OCI-LY7 (cell line): ENCODE results near the gene GLRX5. TPM values are rescaled to one million over a fixed set of nuclear protein-coding genes. Genes with fewer than 3 reads are reported as not detected.

Source experiments
- BruUV-seq: library from RNA; stranded (reverse); fragments of 400-500 nt; replicated peaks from 2 replicates; lab custom pipeline; 2021; lab: Mats Ljungman, UMichigan
- CTCF ChIA-PET: fragments of 300-600 bp; sonication (Branson Sonifier 250); formaldehyde crosslinking; loops from one replicate; lab custom pipeline; 2022; ENCODE audit warnings: antibody characterized with exemption; ENCODE audit not compliant: unreplicated experiment; lab: Charles Lee
- POLR2A ChIA-PET: fragments of 300-600 bp; sonication (Branson Sonifier 250); formaldehyde crosslinking; loops from one replicate; lab custom pipeline; 2022; ENCODE audit warnings: antibody characterized with exemption; lab: Charles Lee
- DNase-seq: peaks from one replicate; pipeline ENCODE4 v3.0.0-alpha.2; 2015; ENCODE audit warnings: low spot score
- H2AFZ ChIP-seq: fragments of 200-600 bp; sonication (generic), shearing (Covaris generic); 2 replicates; pipeline ENCODE4 v1.6.1; 2014; ENCODE audit warnings: mild to moderate bottlenecking, antibody characterized with exemption, low read length, moderate library complexity
- H3K27ac ChIP-seq: fragments of 200-600 bp; sonication (generic); 2 replicates; pipeline ENCODE4 v1.5.1; 2014; ENCODE audit warnings: mixed run types, low read depth, mild to moderate bottlenecking, moderate library complexity, low read length, inconsistent platforms; ENCODE audit not compliant: poor library complexity, severe bottlenecking
- H3K36me3 ChIP-seq: fragments of 200-600 bp; sonication (generic); 2 replicates; pipeline ENCODE4 v1.6.1; 2014; ENCODE audit warnings: mild to moderate bottlenecking, antibody characterized with exemption, low read length, moderate library complexity, mixed read lengths; ENCODE audit not compliant: insufficient read depth
- H3K4me1 ChIP-seq: fragments of 200-600 bp; sonication (generic); 2 replicates; pipeline ENCODE4 v1.5.1; 2014; ENCODE audit warnings: mild to moderate bottlenecking, low read length; ENCODE audit not compliant: insufficient read depth, poor library complexity, severe bottlenecking
- H3K4me2 ChIP-seq: fragments of 200-600 bp; sonication (generic); 2 replicates; pipeline ENCODE4 v1.6.1; 2014; ENCODE audit warnings: mild to moderate bottlenecking, low read length
- H3K4me3 ChIP-seq: fragments of 200-600 bp; sonication (generic); 2 replicates; pipeline ENCODE4 v1.5.1; 2014; ENCODE audit warnings: mild to moderate bottlenecking, low read depth, low read length; ENCODE audit not compliant: poor library complexity, severe bottlenecking
- H3K79me2 ChIP-seq: fragments of 200-600 bp; sonication (generic); 2 replicates; pipeline ENCODE4 v1.6.1; 2016; ENCODE audit warnings: low read depth, mild to moderate bottlenecking, low read length, moderate library complexity, mixed read lengths; ENCODE audit not compliant: insufficient read depth
- H3K9me2 ChIP-seq: fragments of 200-600 bp; sonication (generic); 2 replicates; pipeline ENCODE4 v1.6.1; 2016; ENCODE audit warnings: mild to moderate bottlenecking, low read length, mixed read lengths; ENCODE audit not compliant: insufficient read depth
- H3K9me3 ChIP-seq: fragments of 200-600 bp; sonication (generic); 2 replicates; pipeline ENCODE4 v1.6.1; 2014; ENCODE audit warnings: mild to moderate bottlenecking, mixed run types, low read length, mixed read lengths
- H4K20me1 ChIP-seq: fragments of 200-600 bp; sonication (generic); 2 replicates; pipeline ENCODE4 v1.6.1; 2014; ENCODE audit warnings: mild to moderate bottlenecking, antibody characterized with exemption, low read length, moderate library complexity, mixed read lengths; ENCODE audit not compliant: insufficient read depth
- EZH2phosphoT487 ChIP-seq: fragments of 200-600 bp; sonication (generic); IDR thresholded peaks from 2 replicates; pipeline ENCODE4 v1.6.1; 2018; ENCODE audit warnings: low read depth, borderline replicate concordance, mild to moderate bottlenecking, mixed run types, antibody characterized with exemption, low read length, moderate library complexity, mixed read lengths
- intact Hi-C: fragments of 100-400 bp; cut with micrococcal nuclease; formaldehyde crosslinking; loops from one replicate; pipeline ENCODE4 v1.10.0; 2022; ENCODE audit not compliant: unreplicated experiment
- total RNA-seq, 2 experiments: library from RNA; depleted of rRNA in 1 of 2; stranded (reverse); fragments of >200 nt in 1 of 2; shearing (Covaris generic) in 1 of 2; gene quantifications; 2 replicates each; pipeline ENCODE4 v1.2.3, GENCODE V29; 2014 to 2022
- TF ChIP-seq, protein P1 (sequence below): fragments of 200-600 bp; sonication (generic); conservative IDR thresholded peaks from 2 replicates; pipeline ENCODE4 v1.5.1; 2014; ENCODE audit warnings: mild to moderate bottlenecking, antibody characterized with exemption, low read length, moderate library complexity, mixed read lengths

The GLRX5 gene
- total RNA-seq, 2 experiments from 2014 or later = 68.2 to 78.4 TPM

DNA sequence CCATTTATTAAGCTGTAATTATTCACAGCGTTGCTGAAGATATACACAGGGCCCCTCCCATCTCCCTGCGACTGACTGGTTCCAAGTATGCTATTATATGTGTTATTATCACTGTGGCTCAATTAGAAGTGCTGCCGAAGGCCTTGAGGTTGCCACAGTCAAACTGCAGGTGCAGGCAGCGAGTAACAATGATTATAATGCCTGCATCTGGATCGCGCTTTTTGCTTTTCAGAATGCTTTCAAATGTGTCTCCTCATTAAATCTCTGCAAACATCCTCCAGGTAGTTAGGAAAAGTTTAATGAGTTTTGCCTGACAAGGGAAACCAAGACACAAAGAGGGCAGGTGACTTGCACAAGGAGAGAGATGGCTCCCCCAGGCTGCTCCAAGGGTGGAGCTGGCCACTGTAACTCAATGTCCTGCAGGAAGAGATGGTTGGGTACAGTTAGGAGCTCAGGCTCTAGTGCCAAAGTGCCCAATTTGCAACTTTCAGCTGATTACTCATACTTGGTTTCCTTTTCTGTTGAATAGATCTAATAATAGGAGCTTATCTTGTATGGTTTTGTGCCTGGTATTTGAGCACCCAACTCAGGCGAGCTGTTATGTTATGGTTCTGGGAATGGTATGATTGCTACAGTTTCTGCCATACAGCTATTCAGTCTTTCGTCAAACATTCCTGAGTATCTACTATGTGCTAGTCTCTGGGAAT is 16.7 kb upstream of the GLRX5 start:
- no peaks in the 10 kb centered on the region for H3K9me2 ChIP-seq
- H3K4me1 ChIP-seq = peaks cover 57% of the 10 kb centered on the region
- H3K9me3 ChIP-seq = no peaks in the 10 kb centered on the region
- H3K27ac ChIP-seq = peak overlapping the region; percentile 26
- no peak for DNase-seq
- H4K20me1 ChIP-seq = no peaks in the 10 kb centered on the region
- H3K4me3 ChIP-seq = peak overlapping the region; percentile 7
- ChIA-PET POLR2A (interaction anchor here (0.5 to 1.4 kb wide), 13 partner anchors 9 to 195 kb away, joined by 3 to 6 read pairs (median 3); no protein-coding TSS in a partner anchor), CTCF (interaction anchor here (0.7 to 1.5 kb wide), 6 partner anchors 9 to 76 kb away, joined by 3 to 10 read pairs (median 4); no protein-coding TSS in a partner anchor)
- BruUV-seq = no TSS peak
- intact Hi-C loops = no loop called here
- H3K36me3 ChIP-seq = no peaks in the 10 kb centered on the region
- TF ChIP-seq, protein P1, sequence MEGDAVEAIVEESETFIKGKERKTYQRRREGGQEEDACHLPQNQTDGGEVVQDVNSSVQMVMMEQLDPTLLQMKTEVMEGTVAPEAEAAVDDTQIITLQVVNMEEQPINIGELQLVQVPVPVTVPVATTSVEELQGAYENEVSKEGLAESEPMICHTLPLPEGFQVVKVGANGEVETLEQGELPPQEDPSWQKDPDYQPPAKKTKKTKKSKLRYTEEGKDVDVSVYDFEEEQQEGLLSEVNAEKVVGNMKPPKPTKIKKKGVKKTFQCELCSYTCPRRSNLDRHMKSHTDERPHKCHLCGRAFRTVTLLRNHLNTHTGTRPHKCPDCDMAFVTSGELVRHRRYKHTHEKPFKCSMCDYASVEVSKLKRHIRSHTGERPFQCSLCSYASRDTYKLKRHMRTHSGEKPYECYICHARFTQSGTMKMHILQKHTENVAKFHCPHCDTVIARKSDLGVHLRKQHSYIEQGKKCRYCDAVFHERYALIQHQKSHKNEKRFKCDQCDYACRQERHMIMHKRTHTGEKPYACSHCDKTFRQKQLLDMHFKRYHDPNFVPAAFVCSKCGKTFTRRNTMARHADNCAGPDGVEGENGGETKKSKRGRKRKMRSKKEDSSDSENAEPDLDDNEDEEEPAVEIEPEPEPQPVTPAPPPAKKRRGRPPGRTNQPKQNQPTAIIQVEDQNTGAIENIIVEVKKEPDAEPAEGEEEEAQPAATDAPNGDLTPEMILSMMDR = no peak
- TF ChIP-seq EZH2phosphoT487 = no peak
- H2AFZ ChIP-seq = peak overlapping the region; percentile 33; the same call in 1 of the 2 replicates
- H3K79me2 ChIP-seq = no peaks in the 10 kb centered on the region
- H3K4me2 ChIP-seq = peak overlapping the region; percentile 45

DNA sequence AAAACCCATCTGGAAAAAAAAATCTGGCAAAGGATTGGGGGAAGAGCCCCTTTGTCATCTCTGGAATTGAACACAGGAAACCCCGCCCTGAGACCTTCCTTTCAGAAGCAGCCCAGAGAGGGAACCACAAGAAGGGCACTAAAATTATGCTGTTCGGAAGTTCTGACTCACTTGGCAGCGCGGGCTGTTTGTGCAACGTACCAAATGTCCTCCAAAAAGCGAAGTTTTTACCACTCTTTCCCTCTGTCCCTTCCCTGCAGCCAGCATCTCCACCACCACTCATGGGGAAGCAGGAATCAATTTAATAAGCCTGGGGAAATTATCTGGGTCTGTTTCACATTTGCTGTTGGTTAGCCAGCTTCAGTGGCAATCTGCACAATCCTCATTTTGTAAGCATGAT is 15.2 kb upstream of the GLRX5 start:
- CTCF ChIA-PET = interaction anchor here (0.7 kb wide), 1 partner anchor 25 kb away, joined by 4 read pairs; no protein-coding TSS in a partner anchor
- Histone ChIP-seq H3K4me2 (peak overlapping the region; percentile 45), H3K9me2 (no peaks in the 10 kb centered on the region), H2AFZ (peak overlapping the region; percentile 21; the same call in 1 of the 2 replicates), H3K4me1 (peaks cover 66% of the 10 kb centered on the region), H4K20me1 (no peaks in the 10 kb centered on the region), H3K79me2 (no peaks in the 10 kb centered on the region), H3K36me3 (no peaks in the 10 kb centered on the region), H3K9me3 (no peaks in the 10 kb centered on the region), H3K27ac (peak overlapping the region; percentile 21), H3K4me3 (peak overlapping the region; percentile 10)
- no TSS peak for BruUV-seq
- intact Hi-C loops = no loop called here
- TF ChIP-seq, protein P1 = no peak
- no peak for TF ChIP-seq EZH2phosphoT487
- POLR2A ChIA-PET = interaction anchor here (0.7 to 1.9 kb wide), 7 partner anchors 14 to 82 kb away, joined by 3 to 7 read pairs (median 3); no protein-coding TSS in a partner anchor
- peak; percentile 58 for DNase-seq
